GM18868 (cell line): ENCODE data around the gene FAM120C.

Experiments
- ATAC-seq: cut with Tn5 transposase; IDR thresholded peaks from one replicate; pipeline ENCODE4 v1.9.1; 2021; ENCODE audit warnings: mild to moderate bottlenecking, moderate library complexity; ENCODE audit not compliant: unreplicated experiment

The FAM120C gene

DNA sequence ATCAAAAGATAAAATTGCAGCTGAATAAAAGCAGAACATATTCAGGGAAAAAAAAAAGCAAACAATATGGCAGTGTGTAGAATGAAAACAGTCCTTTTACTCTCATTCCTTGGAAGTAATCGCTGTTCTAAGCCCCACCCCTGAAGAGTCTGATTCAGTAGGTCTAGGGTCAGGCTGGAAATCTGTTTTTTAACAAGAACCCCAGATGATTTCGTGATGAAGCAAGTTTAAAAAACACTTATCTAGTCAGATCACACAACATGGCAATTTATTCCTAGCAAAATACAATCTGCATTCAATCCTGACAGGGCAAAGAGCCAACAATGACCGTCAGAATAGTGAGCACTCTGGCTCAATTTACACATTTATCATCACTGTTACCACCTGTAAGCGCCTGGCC is 16.1 kb downstream of the FAM120C start:
- no peak for ATAC-seq

- no peak for ATAC-seq
These were observed 25.5 kb downstream of the FAM120C start for GRCh38 chrX:54157561-54157960.

DNA sequence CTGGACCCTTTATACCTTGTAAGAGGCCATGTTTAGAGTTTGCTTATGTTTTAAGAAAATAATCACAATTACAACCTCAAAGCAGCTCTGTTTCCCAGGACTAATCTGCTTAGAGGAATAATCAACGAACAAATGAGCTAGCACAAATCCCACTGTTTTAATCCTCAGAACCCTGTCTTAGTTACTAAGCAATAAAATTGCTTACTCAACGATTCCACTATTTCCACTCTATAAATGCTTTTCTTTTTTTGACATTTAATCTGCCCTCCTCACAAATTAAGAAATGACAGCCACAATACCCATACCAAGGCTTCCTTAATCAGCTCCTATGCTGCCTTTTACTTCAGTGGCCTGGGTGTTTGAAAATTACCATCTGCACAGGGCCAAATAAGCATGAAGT is 48.8 kb downstream of the FAM120C start:
- ATAC-seq: no peak

DNA sequence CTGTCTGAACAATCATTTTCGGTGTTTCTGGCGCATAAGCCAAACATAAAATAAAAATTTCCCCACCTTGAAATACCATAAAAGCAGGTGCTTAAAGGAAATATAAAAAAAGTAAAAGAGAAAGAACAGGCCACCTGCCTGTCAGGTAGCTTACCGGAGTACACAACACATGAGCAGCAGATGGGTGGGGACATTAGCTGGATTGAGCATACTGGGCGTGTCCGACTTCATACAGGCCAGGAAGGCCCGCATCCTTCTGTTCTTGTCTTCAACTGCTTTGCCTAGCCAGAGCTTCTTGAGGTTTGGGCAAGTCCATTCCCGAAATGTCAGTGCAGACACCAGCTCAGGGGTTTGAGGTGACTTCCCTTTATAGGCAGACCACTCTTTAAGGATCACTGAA is 66.7 kb downstream of the FAM120C start:
- ATAC-seq: no peak

- ATAC-seq: no peak
These were observed 89.5 kb downstream of the FAM120C start for GRCh38 chrX:54093571-54093970.

DNA sequence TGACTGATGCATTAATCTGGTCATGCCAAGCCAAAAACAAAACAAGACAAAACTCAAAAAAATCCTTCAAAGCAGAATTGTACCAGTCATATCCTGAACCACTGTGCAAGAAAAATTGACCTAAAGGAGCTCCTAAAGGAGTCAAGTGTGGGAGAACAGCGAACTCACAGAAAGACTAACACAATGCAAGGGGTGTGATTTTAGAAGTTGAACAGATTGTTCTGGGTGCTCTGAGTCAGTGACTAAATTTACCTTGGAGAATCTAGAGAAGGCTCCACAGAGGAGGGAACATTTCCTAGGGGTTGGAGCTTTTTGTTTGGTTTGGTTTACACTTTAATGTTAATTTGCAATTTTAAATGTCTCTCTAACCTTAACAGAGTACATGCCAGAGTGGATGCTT is 89.9 kb downstream of the FAM120C start:
- no peak for ATAC-seq

DNA sequence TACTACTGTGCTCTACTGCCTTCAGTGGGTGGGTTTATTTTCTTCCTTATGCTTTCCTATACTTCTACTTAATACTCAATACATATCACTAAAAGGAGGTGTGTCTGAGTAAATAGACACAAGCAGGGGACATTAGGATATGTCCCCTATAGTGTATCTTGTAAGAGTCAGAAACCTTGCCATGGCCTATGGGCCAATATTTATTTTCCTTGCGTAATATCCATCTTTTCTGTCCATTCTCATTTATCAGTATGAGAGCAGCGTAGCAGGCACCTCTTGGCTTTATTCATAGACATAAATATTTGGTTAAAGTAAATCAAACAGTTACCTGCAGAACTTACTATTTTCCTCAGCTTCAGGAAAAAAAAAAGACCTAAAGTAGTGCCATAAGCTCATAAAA is 92.2 kb downstream of the FAM120C start:
- no peak for ATAC-seq

DNA sequence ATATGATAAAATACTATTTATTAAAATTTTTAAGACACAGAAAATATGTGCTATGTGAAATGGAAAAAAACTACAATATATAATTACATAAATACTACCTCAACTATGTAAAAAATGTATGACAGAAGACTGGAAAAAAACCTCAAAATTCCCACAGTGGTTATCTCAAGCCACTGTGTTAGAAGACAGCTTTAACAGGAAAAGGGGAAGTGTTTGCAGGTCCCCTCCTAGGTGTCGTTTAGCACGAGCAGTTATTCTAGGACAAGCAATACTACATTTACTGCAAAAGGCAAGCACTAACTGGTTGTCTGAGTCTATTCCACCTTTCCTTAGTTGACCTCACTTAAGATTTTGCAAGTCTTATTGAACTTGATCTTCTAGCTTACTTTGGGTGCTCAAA is 93.9 kb downstream of the FAM120C start:
- ATAC-seq: no peak

DNA sequence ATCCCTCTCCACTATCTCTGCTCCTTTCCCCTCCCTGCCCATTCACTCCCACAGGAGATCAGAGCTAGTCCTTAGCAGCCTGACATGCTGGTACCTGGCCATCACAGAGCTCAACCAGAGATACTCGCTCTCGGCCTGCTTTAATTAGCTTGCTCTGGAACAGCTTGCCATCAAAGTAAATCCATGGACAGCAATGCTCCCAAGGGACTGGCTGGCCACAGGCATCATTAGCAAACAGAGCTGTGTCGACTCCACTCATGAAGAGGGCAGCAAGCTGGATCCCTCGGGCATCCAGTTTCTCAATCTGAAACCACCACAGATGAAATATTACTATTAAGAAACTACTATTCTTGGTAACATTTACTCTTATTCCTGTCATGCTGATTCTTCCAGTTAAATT is 95.4 kb downstream of the FAM120C start:
- no peak for ATAC-seq

DNA sequence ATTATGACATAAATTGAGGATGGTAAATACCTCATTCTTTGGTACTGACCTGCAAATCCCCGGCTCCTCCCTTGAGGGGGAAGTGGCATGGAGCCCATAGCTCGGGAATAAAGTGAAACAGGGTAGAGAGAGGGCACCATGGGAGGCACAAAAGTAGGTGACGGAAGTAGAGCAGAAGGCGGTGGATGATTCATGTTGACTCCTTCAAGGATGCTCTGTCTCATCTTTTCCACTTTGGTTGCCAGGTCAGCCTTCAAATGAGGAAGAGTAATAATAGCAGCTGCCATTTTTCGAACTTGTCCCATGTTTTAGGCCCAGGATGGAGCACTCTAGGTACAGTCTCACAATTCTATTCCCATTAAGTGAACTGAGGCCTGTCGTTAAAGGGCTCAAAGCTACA is 97.4 kb downstream of the FAM120C start:
- ATAC-seq: no peak

- no peak for ATAC-seq
These were observed 106.2 kb downstream of the FAM120C start for GRCh38 chrX:54076903-54077302.

GRCh38 chrX:54074826-54075225 is 108.2 kb downstream of the FAM120C start:
- no peak for ATAC-seq

DNA sequence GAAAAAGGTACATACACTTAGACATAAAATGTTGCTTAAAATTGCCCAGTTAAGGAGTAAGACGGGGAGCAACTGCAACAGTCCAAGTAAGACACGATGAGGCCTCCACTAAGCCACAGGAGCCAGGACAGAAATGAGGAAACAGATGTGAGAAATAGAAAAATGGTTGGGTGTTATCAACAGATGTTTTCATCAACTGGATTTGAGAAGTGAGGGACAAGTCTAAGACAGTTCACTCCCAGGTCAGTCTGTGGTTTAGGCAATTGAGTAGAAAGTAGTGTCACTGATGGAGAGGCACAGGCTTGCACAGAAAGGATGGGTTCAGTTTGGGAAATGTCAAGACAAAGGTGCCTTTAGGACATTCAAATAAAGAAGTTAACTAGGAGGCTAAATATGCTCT is 115.3 kb downstream of the FAM120C start:
- no peak for ATAC-seq

DNA sequence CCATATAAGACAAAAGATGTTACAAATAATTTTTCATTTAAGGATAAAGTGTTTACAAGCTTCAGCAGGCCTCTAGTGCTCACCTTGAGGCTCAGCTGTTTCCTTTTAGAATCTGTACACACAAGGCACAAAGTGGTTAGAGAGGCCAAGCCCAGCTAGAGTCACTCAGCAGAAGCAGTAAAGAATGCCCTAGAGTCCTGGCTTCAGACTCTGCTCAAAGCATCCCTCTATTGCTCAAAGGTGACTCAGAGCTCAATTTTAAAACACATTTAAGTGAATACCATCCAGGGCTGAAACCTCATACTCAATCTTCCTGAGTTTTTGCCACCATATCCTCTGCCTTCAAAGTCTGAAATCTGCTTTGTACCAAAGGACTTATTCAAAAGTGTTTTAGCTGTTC is 116.2 kb downstream of the FAM120C start:
- no peak for ATAC-seq

DNA sequence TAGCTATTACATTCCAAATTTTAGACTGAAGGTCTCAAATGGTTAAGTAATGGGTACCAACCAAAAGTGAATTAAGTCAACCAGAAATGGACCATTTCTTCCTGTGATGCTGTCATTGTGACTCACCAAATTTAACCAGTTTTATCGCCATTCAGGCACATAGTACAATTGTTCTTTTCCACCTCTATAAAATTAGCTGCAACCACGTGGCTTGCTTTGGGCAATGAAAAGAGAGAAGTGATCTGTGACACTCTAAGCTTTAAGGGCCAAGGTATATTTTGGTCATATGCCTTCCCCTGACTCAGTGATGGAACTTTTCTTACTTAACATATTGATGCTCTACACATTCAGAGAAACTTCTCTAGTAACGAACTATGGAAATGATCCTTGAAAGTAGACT is 118.5 kb downstream of the FAM120C start:
- no peak for ATAC-seq

- ATAC-seq: no peak
These were observed 119.7 kb downstream of the FAM120C start for GRCh38 chrX:54063361-54063760.

GRCh38 chrX:54049801-54050200 is 133.3 kb downstream of the FAM120C start:
- no peak for ATAC-seq

- no peak for ATAC-seq
These were observed 134.6 kb downstream of the FAM120C start for GRCh38 chrX:54048412-54048811.

- no peak for ATAC-seq
These were observed 137.4 kb downstream of the FAM120C start for GRCh38 chrX:54045563-54046228.

DNA sequence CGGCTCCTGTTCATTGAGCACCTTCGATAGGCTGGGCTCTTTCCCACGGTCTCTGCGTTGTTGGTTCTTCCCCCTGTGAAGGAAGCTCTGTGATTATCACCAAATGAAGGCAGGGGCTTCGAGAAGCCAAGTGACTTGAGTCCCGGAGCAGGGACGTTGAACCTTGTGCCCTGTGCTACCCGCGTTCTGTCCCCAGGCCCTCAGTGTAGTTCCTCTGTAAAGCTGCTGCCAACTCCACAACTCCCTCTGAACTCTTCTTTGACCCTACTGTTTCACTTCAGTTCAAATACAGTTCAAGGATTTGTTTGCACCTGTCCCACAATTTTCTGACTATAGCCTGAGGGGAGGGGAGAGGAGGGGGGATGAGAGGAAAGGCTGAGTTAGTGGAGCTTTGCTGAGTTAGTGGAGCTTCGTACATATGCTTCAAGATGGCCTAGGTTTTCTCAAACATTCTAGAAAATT is 138.1 kb downstream of the FAM120C start:
- no peak for ATAC-seq

DNA sequence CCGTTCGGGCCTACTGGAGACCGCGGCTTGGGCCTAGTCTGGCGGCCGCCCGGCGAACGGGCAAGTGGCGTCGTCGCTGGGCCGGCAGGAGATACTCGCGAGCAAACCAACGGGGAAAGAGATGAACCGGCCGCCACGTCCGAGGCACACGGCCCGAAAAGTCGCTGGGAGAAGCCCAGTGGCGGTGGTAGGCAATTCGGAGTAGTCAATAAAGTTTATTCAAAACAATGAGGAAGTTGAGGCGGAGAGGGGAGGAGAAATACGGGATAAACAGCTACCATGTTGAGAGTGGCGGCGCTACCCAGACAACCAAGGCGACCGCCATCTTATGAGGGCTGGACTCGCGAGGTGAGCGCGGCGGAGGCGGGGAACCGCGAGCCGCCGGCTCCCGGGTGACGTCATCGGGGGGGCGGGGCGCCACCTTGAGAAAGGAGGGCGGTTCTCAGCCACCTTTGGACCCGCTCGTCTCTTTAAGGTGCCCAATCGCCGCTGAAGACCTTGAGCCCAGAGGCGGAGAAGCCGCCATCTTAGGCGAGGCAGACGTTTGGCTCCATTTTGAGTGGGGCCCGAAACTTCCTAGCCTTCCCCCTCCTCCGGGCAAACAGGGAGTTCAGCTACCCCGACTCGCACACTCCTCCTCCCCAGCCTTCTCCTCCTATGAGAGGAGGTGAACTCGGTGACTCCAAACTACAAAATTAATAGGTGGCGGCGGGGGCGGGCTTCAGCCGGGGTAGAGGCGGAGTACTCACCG is 138.8 kb downstream of the FAM120C start, which contains the start of gene PHF8:
Gene PHF8, minus strand, starts transcription at position 348 of the 751 bp plus-strand sequence. CDS start 1,745 bp downstream, outside the sequence.
- peak; percentile 87 for ATAC-seq

DNA sequence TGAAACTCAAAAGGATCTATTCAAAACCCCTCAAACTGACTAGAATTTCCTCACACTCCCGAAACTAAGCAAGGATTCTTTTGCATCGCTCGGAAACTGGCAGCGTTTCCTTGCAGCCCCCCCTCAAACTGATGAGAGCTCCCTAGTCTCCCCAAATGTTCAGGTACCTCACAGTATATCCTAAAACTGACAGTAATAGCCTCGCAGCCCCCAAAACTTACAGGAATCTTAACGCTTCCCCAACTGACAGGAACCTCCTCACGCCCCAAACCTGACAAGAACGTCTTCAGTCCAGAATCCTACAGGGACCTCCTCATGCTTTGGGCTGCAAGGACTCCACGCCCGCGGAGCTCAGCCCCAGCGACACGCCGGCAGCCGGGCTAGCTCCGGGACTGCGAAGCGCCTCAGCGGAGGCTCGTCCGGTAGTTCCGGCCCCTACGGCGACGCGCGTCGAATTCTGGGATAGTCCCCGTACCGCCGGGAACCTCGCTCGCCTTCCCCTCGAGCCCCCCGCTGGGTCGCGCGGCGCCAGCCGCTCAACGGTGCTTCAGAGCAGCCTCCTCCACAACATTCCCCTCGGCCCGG is 139.4 kb downstream of the FAM120C start:
- peak; percentile 11 for ATAC-seq
